T47D (cell line): ENCODE measurements around the gene FKBP5.

Experiments used
- DNase-seq, 2 experiments: peaks; one replicate each; pipeline versions ENCODE4 v3.0.0 to v3.0.0-alpha.2; 2011 to 2012; ENCODE audit warnings: low read depth in 1 of 2, low spot score in 1 of 2
- JUND ChIP-seq: IDR thresholded peaks from 2 replicates; pipeline ENCODE4 v1.6.1; 2012; ENCODE audit warnings: low read depth
- in situ Hi-C: cut with HindIII; loops from 2 replicates; pipeline ENCODE4 v1.10.0; 2016; ENCODE audit warnings: low sequenced_read_pairs, low pct_unique_long_range_greater_than_20kb

Gene FKBP5

DNA sequence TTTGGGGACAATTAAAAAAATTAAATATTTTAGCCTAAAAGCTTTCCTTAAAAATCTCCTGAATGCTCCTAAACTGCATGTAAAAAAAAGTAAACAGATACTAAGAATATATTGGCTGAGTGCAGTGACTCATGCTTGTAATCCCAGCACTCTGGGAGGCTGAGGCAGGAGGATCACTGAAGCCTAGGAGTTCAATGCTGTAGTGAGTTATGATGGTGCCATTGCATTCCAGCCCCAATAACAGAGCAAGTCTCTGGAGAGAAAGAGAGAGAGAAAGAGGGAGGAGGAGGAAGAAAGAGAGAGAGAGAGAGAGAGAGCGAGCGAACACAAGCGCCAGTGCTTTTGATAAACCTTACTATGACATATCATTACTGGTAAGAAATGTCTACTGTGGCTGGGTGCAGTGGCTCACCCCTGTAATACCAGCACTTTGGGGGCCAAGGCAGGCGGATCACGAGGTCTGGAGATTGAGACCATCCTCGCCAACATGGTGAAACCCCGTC is 58.8 kb downstream of the FKBP5 start:
- TF ChIP-seq JUND = no peak
- no peak for DNase-seq
- in situ Hi-C loops = no loop called here

DNA sequence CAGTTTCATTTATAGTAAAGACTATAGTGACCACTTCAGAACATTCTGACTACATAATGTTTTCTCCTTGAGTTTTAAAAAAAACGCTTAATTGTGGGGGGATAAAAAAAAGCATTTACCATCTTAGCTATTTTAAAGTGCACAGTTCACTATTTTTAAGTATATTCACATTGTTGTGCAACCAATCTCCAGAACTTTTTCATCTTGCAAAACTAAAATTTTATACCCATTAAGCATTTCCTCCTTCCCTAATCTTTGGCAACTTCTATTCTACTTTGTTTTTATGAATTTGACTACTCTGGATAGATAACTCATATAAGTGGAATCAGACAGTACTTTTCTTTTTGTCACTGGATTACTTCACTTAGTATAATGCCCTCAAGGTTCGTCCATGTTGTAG is 62.3 kb downstream of the FKBP5 start:
- no peak for TF ChIP-seq JUND
- in situ Hi-C loops = no loop called here
- no peak for DNase-seq

DNA sequence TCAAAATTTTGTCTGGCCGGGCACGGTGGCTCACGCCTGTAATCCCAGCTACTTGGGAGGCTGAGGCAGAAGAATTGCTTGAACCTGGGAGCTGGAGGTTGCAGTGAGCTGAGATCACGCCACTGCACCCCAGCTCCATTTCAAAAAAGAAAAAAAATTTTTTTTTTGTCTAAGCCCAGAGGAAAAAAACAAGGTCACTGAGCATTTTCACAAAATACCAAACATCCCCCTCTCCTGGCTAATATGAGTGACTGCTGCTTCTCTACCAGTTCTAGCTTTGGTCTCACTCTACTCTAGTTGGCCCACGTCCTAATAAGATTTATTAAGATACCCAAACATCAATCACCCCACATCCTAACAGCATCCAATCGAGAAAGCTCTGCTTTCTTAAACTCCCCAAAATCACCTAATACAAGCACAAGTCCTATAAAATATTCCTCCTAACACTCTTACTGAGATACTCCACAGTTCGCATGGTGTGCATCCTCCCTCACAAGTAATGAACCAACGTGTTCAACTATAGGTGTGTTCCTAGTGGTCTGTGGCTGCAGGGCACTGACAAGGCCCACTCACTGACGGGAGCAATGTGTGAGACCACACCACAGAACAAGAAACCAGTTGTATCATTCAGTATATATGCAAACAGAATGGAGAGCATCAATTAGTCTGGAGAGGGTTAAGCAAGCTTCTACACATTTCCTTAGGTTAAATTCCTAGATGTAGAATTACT is 64.2 kb downstream of the FKBP5 start:
- in situ Hi-C loops = no loop called here
- TF ChIP-seq JUND = no peak
- DNase-seq = peak in 1 of 2 experiments; percentile 30

DNA sequence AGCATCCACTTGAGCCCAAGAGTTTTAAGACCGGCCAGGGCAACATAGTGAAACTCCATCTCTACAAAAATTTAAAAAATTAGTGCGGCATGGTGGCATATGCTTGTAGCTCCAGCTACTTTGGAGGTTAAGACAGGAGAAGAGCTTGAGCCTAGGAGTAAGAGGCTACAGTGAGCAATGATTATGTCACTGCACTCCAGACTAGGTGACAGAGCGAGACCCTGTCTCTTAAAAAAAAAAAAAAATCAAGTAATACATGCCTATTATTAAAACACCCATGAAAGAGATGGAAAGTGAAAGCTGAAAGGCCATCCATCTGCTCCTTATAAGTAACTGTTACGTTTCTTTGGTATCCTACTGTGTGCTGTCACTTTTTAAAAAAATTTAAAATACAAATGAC is 66.4 kb downstream of the FKBP5 start:
- no peak for TF ChIP-seq JUND
- no peak for DNase-seq
- in situ Hi-C loops = no loop called here

DNA sequence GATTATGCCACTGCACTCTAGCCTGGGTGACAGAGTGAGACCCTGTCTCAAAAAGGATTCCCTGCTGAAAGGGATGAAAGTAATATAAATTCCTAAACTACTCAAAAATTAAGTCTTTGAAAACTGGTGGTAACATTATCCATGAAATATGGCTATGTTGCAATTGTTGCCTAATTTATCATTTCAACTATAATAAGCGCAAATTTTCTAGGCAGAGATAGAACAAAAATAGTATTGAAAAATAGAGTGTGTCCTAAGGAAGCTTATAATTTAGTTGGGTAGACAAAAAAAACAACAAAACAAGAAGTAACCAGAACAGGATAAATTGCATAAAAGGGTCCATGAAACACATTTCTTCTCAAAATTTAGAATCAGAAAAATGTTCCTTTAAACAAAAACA is 68.0 kb downstream of the FKBP5 start:
- no peak for TF ChIP-seq JUND
- in situ Hi-C loops = no loop called here
- no peak for DNase-seq

DNA sequence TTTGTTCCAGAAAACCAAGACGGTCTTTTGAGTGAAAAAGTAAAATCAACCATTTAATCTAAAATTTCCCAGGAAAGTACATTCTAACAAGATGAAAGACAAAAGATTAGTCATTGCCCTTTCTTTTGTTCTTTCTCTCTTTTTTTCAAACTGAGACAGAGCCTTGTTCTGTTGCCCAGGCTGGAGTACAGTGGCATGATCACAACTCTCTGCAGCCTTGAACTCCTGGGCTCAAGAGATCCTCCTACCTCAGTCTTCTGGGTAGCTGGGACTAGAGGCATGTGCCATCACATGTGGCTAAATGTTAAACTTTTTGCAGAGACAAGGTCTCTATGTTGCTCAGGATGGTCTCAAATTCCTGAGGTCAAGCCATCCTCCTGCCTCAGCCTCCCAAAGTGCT is 75.0 kb downstream of the FKBP5 start:
- in situ Hi-C loops = no loop called here
- no peak for TF ChIP-seq JUND
- DNase-seq = no peak

DNA sequence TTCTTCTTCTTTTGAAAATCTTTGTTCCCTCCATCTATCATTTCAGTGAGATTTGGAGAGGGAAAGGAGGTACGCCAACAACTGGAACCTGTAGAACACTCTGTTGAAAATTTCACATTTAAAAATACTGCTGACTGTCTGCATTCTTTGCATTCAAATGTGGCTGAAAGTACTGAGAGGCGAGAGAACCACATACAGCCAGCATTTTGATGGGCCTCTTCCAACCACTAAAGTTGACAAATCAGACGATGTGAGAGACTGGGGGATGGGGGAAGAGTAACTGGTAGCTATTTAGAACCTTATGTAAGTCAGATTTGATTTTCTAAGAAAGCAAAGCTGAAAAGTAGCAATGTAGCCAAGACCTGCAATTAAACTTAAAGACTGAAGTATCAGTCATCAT is 77.5 kb downstream of the FKBP5 start:
- in situ Hi-C loops = no loop called here
- no peak for DNase-seq
- no peak for TF ChIP-seq JUND

DNA sequence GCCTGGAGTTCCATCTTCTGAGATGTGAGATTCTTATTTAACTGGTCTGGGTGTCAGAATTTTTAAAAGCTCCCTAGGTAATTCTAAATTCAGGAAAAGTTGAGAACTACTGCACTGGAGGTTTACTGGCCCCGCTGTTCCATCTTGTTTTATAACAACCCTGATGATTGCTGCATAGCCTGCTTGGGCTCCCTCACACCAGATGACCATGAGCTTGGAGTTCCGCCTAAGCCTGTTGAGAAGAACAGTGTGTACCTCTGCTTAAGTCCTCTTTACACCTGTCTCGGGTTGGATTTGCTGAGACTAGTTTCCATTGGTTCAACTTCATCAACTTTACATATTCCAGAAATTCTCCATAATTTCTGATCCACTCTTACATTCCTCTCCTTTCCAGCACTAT is 77.9 kb downstream of the FKBP5 start:
- no peak for TF ChIP-seq JUND
- no peak for DNase-seq
- in situ Hi-C loops = no loop called here

DNA sequence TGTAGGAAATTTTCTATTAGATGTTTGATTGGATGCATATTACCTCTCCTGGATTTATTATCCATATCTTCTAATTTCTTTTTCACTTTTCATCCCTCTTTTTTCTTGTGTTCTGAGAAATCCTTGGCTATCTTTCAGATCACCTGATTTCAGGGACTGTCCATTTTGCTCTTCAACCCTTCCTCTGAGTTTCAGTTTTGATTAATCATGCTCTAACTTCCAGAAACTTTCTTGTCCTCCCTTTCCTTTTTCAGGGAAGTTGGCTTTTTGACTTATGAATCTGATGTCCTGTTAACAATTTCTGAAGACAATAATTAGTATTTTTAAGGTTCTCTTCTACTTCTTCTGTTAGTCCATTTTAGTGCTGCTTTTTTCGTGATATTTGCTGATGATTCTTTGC is 79.1 kb downstream of the FKBP5 start:
- no peak for TF ChIP-seq JUND
- in situ Hi-C loops = no loop called here
- no peak for DNase-seq

DNA sequence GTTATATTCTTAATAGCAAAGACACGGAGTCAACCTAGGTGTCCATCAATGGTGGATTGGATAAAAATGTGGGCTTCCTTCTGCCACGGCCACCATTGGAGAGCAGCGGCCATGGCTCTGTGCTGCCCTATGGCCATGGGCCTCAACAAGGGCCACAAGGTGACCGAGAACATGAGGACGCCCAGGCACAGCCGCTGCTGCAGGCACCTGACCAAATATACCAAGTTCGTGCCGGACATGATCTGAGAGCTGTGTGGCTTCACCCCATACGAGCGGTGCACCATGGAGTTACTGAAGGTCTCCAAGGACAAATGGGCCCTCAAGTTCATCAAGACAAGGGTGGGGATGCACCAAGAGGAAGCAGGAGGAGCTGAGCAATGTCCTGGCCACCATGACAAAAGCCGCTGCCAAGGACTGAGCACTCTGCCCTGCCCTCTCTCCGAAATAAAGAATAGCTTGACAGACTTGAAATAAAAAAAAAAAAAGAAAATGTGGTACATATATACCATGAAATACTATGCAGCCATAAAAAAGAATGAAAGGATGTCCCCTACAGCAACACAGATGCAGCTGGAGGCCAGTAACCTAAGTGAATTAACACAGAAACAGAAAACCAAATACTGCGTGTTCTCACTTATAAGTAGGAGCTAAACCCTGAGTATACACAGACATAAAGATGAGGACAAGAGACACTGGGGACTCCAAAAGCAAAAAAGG is 81.0 kb downstream of the FKBP5 start:
- no peak for DNase-seq
- TF ChIP-seq JUND = no peak
- in situ Hi-C loops = no loop called here

DNA sequence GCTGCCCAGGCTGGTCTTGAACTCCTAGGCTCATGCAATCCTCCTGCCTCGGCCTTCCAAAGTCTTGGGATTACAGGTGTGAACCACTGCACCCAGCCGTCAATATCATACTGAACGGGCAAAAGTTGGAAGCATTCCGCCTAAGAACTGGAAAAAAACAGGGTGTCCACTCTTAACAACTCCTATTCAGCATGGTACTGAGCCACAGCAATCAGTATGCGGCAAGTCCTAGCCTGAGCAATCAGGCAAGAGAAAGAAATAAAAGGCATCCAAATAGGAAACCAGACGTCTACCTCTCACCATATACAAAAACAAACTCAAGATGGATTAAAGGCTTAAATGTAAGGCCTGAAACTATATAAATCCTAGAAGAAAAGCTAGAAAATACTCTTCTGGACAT is 83.1 kb downstream of the FKBP5 start:
- no peak for DNase-seq
- in situ Hi-C loops = no loop called here
- TF ChIP-seq JUND = no peak

DNA sequence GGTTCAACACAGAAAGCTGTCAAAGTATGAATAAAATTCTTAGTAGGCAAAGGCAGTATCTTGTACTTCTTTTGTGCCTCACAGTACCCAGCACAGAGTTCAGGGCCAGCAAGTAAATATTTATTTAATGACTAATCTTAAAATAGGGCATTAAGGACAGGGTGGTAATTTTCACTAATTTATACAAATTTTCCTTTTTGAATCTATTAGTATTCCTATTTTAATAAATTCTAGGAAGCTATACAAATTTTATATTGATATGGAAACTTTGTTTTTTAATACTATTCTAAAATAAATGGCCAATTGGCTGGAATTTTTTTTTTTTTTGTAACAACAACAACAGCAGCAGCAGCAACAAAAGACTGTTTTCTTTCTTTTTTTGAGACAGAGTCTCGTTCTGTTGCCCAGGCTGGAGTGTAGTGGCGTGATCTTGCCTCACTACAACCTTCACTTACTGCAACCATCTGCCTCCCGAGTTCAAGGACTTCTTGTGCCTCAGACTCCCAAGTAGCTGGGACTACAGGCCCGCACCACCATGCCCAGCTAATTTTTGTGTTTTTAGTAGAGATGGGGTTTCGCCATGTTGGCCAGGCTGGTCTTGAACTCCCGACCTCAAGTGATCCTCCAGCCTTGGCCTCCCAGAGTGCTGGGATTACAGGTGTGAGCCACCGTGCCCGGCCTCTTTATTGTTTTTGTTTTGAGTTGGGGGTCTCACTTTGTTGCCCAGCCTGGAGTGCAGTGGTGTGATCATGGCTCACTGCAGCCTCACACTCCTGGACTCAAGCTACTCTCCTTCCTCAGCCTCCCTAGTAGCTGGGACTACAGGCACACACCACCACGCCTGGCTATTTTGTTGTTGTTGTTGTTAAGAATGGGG is 85.2 kb downstream of the FKBP5 start:
- in situ Hi-C loops = no loop called here
- DNase-seq = no peak
- TF ChIP-seq JUND = no peak
